HG03571 (cell line): ENCODE measurements around the gene CWF19L1.
A peak's percentile ranks its signal among the peaks of the same experiment; 100 is the strongest.
"Not testable (repeated sequence)": the region's sequence is repeated elsewhere in the genome, so short reads cannot be mapped to it uniquely, and the experiment has no call there.

Experiments used
- ATAC-seq: cut with Tn5 transposase; IDR thresholded peaks from one replicate; pipeline ENCODE4 v1.9.1; 2021; ENCODE audit not compliant: unreplicated experiment

Gene CWF19L1

GRCh38 chr10:100267239-100268104, at the start of gene CWF19L1:
Gene CWF19L1, minus strand, starts transcription at chr10:100267638. Its CDS starts 45 bp downstream, at chr10:100267593.
- ATAC-seq, result peak; percentile 50

GRCh38 chr10:100315615-100316014, 48.2 kb upstream of the CWF19L1 start:
- ATAC-seq, result no peak

- no peak for ATAC-seq
Measured at GRCh38 chr10:100311298-100311697, 43.9 kb upstream of the CWF19L1 start.

- no peak for ATAC-seq
Measured at GRCh38 chr10:100307684-100308083, 40.2 kb upstream of the CWF19L1 start.

GRCh38 chr10:100306861-100307260, 39.4 kb upstream of the CWF19L1 start:
- no peak for ATAC-seq

- ATAC-seq, result no peak
Measured at GRCh38 chr10:100304414-100304813, 37.0 kb upstream of the CWF19L1 start.

- no peak for ATAC-seq
Measured at GRCh38 chr10:100303724-100304319, 36.4 kb upstream of the CWF19L1 start.

- ATAC-seq, result not testable (repeated sequence)
Measured at GRCh38 chr10:100301123-100301522, 33.7 kb upstream of the CWF19L1 start.

- ATAC-seq, result no peak
Measured at GRCh38 chr10:100297242-100297641, 29.8 kb upstream of the CWF19L1 start.

- ATAC-seq, result no peak
Measured at GRCh38 chr10:100293066-100293465, 25.6 kb upstream of the CWF19L1 start.

- ATAC-seq, result not testable (repeated sequence)
Measured at GRCh38 chr10:100292300-100292699, 24.9 kb upstream of the CWF19L1 start.

GRCh38 chr10:100291356-100291755, 23.9 kb upstream of the CWF19L1 start:
- no peak for ATAC-seq

GRCh38 chr10:100289641-100290040, 22.2 kb upstream of the CWF19L1 start:
- ATAC-seq, result no peak

- no peak for ATAC-seq
Measured at GRCh38 chr10:100288196-100288595, 20.8 kb upstream of the CWF19L1 start.

GRCh38 chr10:100287756-100288155, 20.3 kb upstream of the CWF19L1 start:
- ATAC-seq, result no peak

GRCh38 chr10:100286051-100287033, 18.9 kb upstream of the CWF19L1 start, which contains the start of gene BLOC1S2:
Gene BLOC1S2, minus strand, starts transcription at chr10:100286680. Its CDS starts 21 bp downstream, at chr10:100286659.
- peak; percentile 91 for ATAC-seq

- not testable (repeated sequence) for ATAC-seq
Measured at GRCh38 chr10:100285326-100285725, 17.9 kb upstream of the CWF19L1 start.

- no peak for ATAC-seq
Measured at GRCh38 chr10:100282907-100283306, 15.5 kb upstream of the CWF19L1 start.

- not testable (repeated sequence) for ATAC-seq
Measured at GRCh38 chr10:100276971-100277370, 9.5 kb upstream of the CWF19L1 start.

GRCh38 chr10:100265821-100266485, 1.5 kb downstream of the CWF19L1 start:
- no peak for ATAC-seq
